ENCODE data around the gene MAGEF1. TPM values are rescaled to one million over a fixed set of nuclear protein-coding genes. Genes with fewer than 3 reads are reported as not detected.

The MAGEF1 gene
- total and polyA plus RNA-seq, 10 of the 15 experiments (the other 5 are each of a cell fraction or from before 2014, with no cell fraction given): 2.3 to 62.2 (median 27.1) TPM

DNA sequence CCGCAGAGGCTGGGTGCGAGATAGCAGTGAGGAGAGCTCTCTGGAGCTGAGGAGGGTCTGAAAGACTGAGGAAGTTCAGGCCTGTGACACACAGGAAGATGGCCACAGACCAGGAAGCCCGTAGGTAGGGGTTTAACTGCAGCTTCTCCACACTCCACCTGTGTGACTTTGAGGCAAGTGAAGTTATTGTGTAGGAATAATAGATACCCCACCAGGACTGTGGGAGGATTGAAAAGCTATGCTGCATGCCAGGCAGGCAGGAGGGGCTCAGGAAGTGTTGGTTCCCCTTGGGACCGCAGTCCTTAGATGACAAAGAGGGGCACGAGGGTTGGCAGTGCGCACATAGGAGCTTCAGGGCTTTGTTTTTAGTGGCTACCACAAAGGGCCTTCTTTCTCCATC lies 50.9 kb downstream of the MAGEF1 start:
- FAIRE-seq: no peak
- peaks cover 0 to 4% of the 10 kb centered on the region in 2 experiments; a peak in 3 of 4 replicates for H3K27me3 ChIP-seq (replicated peaks in 1 of 2; ENCODE audit: control insufficient read depth in 2 of 2, insufficient read depth in 2 of 2, low read length in 1 of 2)
- no peaks in the 10 kb centered on the region for H3K36me3 ChIP-seq (ENCODE audit: control insufficient read depth in 2 of 2, insufficient read depth in 2 of 2, low read length in 1 of 2)
- CTCF ChIA-PET: interaction anchor here (0.6 to 1.0 kb wide), 2 partner anchors 87 to 98 kb away, joined by 3 read pairs; no protein-coding TSS in a partner anchor
- no peaks in the 10 kb centered on the region for H3K79me2 ChIP-seq (ENCODE audit: control insufficient read depth, insufficient read depth, low read length)
- in situ Hi-C loops (cut with MboI): no loop called here
- SMC1A ChIA-PET (ENCODE audit: uncharacterized antibody, unreplicated experiment): no interaction called here
- H3K4me2 ChIP-seq (ENCODE audit: control insufficient read depth, insufficient read depth): no peak overlapping the region
- no peak overlapping the region for H2AFZ ChIP-seq (ENCODE audit: control insufficient read depth, low read depth, low read length)
- BruUV-seq (replicated peaks): no TSS peak
- H3K9me3 ChIP-seq (replicated peaks; ENCODE audit: control insufficient read depth, insufficient read depth, low read length): no peaks in the 10 kb centered on the region
- no peak overlapping the region for H3K9ac ChIP-seq (ENCODE audit: control insufficient read depth, insufficient read depth, low read length)
- no peak overlapping the region for H3K4me3 ChIP-seq
- WGBS (ENCODE audit: insufficient coverage, insufficient replicate concordance, low lambda C conversion rate, missing lambda C conversion rate): 57% methylated on average over 6 of the region's 6 CpGs
- no peak overlapping the region for H3K27ac ChIP-seq (ENCODE audit: control insufficient read depth, insufficient read depth)
- DNase-seq (ENCODE audit: low read depth, low spot score): no peak
- RAD21 ChIA-PET (ENCODE audit: unreplicated experiment): no interaction called here
- no peak for ATAC-seq
- POLR2A ChIA-PET: interaction anchor here (0.6 to 0.7 kb wide), 2 partner anchors 117 to 289 kb away, joined by 3 to 4 read pairs; no protein-coding TSS in a partner anchor
- H4K20me1 ChIP-seq (ENCODE audit: control insufficient read depth, insufficient read depth): no peaks in the 10 kb centered on the region
- intact Hi-C loops (cut with micrococcal nuclease; ENCODE audit: unreplicated experiment): no loop called here
- H3K4me1 ChIP-seq (ENCODE audit: control insufficient read depth, insufficient read depth, low read length): peaks cover 7% of the 10 kb centered on the region
- TF ChIP-seq MEF2B (IDR thresholded peaks at IDR 0.05; ENCODE audit: partially characterized antibody, poor library complexity, severe bottlenecking) (no peak), SMC3 (IDR thresholded peaks at IDR 0.05; ENCODE audit: borderline replicate concordance, low read length) (no peak), RUNX3 (IDR thresholded peaks at IDR 0.05; ENCODE audit: low read length) (no peak), MYB (IDR thresholded peaks at IDR 0.05; ENCODE audit: borderline replicate concordance, low read depth, low read length) (no peak), KDM1A (IDR thresholded peaks at IDR 0.05; ENCODE audit: borderline replicate concordance) (no peak), JUND (IDR thresholded peaks at IDR 0.05; ENCODE audit: low read depth, low read length) (no peak), MTA3 (IDR thresholded peaks at IDR 0.05; ENCODE audit: borderline replicate concordance, low read length) (no peak), SREBF1 (IDR thresholded peaks at IDR 0.05; ENCODE audit: low read length) (no peak), EZH2 (IDR thresholded peaks at IDR 0.05; ENCODE audit: borderline replicate concordance, control insufficient read depth, low read depth, low read length) (no peak), CBX3 (IDR thresholded peaks at IDR 0.05; ENCODE audit: borderline replicate concordance, low read depth) (no peak), HCFC1 (IDR thresholded peaks at IDR 0.05; ENCODE audit: low read length) (no peak), EGR1 (IDR thresholded peaks at IDR 0.05; ENCODE audit: borderline replicate concordance in 1 of 2, low read depth in 2 of 2, low read length in 2 of 2) (no peak), POLR2AphosphoS5 (IDR thresholded peaks at IDR 0.05; ENCODE audit: low read length) (no peak), RCOR1 (conservative IDR thresholded peaks at IDR 0.05; ENCODE audit: low read depth, low read length) (no peak)
- TF ChIP-seq, protein P1, sequence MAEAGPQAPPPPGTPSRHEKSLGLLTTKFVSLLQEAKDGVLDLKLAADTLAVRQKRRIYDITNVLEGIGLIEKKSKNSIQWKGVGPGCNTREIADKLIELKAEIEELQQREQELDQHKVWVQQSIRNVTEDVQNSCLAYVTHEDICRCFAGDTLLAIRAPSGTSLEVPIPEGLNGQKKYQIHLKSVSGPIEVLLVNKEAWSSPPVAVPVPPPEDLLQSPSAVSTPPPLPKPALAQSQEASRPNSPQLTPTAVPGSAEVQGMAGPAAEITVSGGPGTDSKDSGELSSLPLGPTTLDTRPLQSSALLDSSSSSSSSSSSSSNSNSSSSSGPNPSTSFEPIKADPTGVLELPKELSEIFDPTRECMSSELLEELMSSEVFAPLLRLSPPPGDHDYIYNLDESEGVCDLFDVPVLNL (IDR thresholded peaks at IDR 0.05; ENCODE audit: low read depth, low read length): no peak
- TF ChIP-seq, protein P2, sequence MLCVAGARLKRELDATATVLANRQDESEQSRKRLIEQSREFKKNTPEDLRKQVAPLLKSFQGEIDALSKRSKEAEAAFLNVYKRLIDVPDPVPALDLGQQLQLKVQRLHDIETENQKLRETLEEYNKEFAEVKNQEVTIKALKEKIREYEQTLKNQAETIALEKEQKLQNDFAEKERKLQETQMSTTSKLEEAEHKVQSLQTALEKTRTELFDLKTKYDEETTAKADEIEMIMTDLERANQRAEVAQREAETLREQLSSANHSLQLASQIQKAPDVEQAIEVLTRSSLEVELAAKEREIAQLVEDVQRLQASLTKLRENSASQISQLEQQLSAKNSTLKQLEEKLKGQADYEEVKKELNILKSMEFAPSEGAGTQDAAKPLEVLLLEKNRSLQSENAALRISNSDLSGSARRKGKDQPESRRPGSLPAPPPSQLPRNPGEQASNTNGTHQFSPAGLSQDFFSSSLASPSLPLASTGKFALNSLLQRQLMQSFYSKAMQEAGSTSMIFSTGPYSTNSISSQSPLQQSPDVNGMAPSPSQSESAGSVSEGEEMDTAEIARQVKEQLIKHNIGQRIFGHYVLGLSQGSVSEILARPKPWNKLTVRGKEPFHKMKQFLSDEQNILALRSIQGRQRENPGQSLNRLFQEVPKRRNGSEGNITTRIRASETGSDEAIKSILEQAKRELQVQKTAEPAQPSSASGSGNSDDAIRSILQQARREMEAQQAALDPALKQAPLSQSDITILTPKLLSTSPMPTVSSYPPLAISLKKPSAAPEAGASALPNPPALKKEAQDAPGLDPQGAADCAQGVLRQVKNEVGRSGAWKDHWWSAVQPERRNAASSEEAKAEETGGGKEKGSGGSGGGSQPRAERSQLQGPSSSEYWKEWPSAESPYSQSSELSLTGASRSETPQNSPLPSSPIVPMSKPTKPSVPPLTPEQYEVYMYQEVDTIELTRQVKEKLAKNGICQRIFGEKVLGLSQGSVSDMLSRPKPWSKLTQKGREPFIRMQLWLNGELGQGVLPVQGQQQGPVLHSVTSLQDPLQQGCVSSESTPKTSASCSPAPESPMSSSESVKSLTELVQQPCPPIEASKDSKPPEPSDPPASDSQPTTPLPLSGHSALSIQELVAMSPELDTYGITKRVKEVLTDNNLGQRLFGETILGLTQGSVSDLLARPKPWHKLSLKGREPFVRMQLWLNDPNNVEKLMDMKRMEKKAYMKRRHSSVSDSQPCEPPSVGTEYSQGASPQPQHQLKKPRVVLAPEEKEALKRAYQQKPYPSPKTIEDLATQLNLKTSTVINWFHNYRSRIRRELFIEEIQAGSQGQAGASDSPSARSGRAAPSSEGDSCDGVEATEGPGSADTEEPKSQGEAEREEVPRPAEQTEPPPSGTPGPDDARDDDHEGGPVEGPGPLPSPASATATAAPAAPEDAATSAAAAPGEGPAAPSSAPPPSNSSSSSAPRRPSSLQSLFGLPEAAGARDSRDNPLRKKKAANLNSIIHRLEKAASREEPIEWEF (IDR thresholded peaks at IDR 0.05; ENCODE audit: insufficient replicate concordance, low read depth, low read length): no peak
- TF ChIP-seq, protein P3, sequence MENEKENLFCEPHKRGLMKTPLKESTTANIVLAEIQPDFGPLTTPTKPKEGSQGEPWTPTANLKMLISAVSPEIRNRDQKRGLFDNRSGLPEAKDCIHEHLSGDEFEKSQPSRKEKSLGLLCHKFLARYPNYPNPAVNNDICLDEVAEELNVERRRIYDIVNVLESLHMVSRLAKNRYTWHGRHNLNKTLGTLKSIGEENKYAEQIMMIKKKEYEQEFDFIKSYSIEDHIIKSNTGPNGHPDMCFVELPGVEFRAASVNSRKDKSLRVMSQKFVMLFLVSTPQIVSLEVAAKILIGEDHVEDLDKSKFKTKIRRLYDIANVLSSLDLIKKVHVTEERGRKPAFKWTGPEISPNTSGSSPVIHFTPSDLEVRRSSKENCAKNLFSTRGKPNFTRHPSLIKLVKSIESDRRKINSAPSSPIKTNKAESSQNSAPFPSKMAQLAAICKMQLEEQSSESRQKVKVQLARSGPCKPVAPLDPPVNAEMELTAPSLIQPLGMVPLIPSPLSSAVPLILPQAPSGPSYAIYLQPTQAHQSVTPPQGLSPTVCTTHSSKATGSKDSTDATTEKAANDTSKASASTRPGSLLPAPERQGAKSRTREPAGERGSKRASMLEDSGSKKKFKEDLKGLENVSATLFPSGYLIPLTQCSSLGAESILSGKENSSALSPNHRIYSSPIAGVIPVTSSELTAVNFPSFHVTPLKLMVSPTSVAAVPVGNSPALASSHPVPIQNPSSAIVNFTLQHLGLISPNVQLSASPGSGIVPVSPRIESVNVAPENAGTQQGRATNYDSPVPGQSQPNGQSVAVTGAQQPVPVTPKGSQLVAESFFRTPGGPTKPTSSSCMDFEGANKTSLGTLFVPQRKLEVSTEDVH (IDR thresholded peaks at IDR 0.05; ENCODE audit: low read depth, partially characterized antibody): no peak

All from GM12878 (cell line).